GM12892 (cell line): Measurements from ENCODE around the gene TOPORS.

Experiments used
- POLR2A ChIP-seq: IDR thresholded peaks from 2 replicates; pipeline ENCODE4 v1.6.1; 2011; ENCODE audit warnings: low read depth, low read length, control low read depth
- POLR2AphosphoS5 ChIP-seq: IDR thresholded peaks from 2 replicates; pipeline ENCODE4 v1.6.1; 2011; ENCODE audit warnings: low read depth, low read length, control low read depth
- TAF1 ChIP-seq: IDR thresholded peaks from 2 replicates; pipeline ENCODE4 v1.6.1; 2011; ENCODE audit warnings: low read depth, mild to moderate bottlenecking, control low read depth, low read length, borderline replicate concordance

DNA sequence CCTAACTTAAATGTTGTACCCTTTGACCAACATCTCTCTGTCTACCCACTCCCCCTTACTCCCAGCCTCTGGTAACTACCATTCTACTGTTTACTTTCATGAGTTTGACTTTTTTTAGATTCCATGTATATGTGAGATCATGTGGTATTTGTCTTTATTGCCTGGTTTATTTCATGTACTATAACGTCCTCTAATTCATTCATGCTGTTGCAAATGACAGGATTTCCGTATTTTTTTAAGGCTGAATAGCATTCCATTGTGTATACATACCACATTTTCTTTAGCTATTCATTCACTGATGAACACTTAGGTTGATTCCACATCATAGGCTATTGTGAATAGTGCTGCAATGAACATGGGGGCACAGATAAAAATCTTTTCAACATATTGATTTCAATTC, 32.4 kb upstream of the TOPORS start:
- no peak for TF ChIP-seq POLR2A
- no peak for TF ChIP-seq TAF1
- no peak for TF ChIP-seq POLR2AphosphoS5
